H1 (cell line): ENCODE results near the gene ETFDH. TPM values are rescaled to one million over a fixed set of nuclear protein-coding genes. Genes with fewer than 3 reads are reported as not detected.

Source experiments
- CTCF ChIA-PET: fragments of 300-600 bp; sonication (Branson Sonifier 250); formaldehyde crosslinking; loops from one replicate; lab custom pipeline; 2021; ENCODE audit not compliant: partially characterized antibody; lab: Charles Lee
- POLR2A ChIA-PET: fragments of 300-600 bp; sonication (Branson Sonifier 250); formaldehyde crosslinking; loops from one replicate; lab custom pipeline; 2021; ENCODE audit warnings: inconsistent platforms; ENCODE audit not compliant: partially characterized antibody; lab: Charles Lee
- DNase-seq, 2 experiments: peaks; one replicate each; pipeline versions ENCODE4 v3.0.0 to v3.0.0-alpha.2; 2010 to 2022; ENCODE audit warnings: low spot score in 2 of 2, low read depth in 1 of 2, mixed read lengths in 1 of 2
- FAIRE-seq: peaks from 2 replicates; lab custom pipeline; 2011; peaks lifted over from hg19 to GRCh38; lab: Jason Lieb, UNC
- H2AFZ ChIP-seq: 2 replicates; pipeline ENCODE4 v1.8.1; 2012; ENCODE audit warnings: low read length, inconsistent platforms
- H2AK5ac ChIP-seq: 2 replicates; pipeline ENCODE4 v1.6.1; 2013; ENCODE audit warnings: low read depth, low read length
- H2BK120ac ChIP-seq: replicated peaks from 2 replicates; pipeline ENCODE3; 2013; ENCODE audit warnings: low read depth, low read length, inconsistent platforms
- H2BK12ac ChIP-seq: 2 replicates; pipeline ENCODE4 v1.6.1; 2013; ENCODE audit warnings: low read depth, low read length
- H2BK15ac ChIP-seq: 2 replicates; pipeline ENCODE4 v1.6.1; 2013; ENCODE audit warnings: low read length
- H2BK20ac ChIP-seq: 2 replicates; pipeline ENCODE4 v1.6.1; 2013; ENCODE audit warnings: low read length
- H2BK5ac ChIP-seq: 2 replicates; pipeline ENCODE4 v1.6.1; 2013; ENCODE audit warnings: low read depth, low read length
- H3K14ac ChIP-seq: 2 replicates; pipeline ENCODE4 v1.6.1; 2013; ENCODE audit warnings: inconsistent platforms; ENCODE audit not compliant: insufficient read length
- H3K18ac ChIP-seq: 2 replicates; pipeline ENCODE4 v1.6.1; 2013; ENCODE audit warnings: low read length; ENCODE audit errors: extremely low read depth
- H3K23ac ChIP-seq: 2 replicates; pipeline ENCODE4 v1.6.1; 2013; ENCODE audit warnings: inconsistent platforms; ENCODE audit not compliant: insufficient read length
- H3K23me2 ChIP-seq: 2 replicates; pipeline ENCODE4 v1.6.1; 2013; ENCODE audit warnings: low read depth, low read length
- H3K27ac ChIP-seq: 2 replicates; pipeline ENCODE4 v1.6.1; 2011; ENCODE audit warnings: low read depth, low read length, inconsistent platforms
- H3K27me3 ChIP-seq, 4 experiments: replicated peaks in 1 of 4; 1 replicate in 1 of 4; 2 replicates in 3 of 4; pipeline versions ENCODE4 v1.6.1 to v1.8.1; 2011 to 2013; ENCODE audit warnings: low read length in 3 of 4, mild to moderate bottlenecking in 3 of 4, inconsistent platforms in 2 of 4, mixed read lengths in 2 of 4, moderate library complexity in 1 of 4; ENCODE audit not compliant: control insufficient read depth in 3 of 4, insufficient read depth in 3 of 4; ENCODE audit errors: extremely low read depth in 1 of 4
- H3K36me3 ChIP-seq, 4 experiments: 2 replicates each; pipeline versions ENCODE4 v1.6.1 to v1.8.1; 2011 to 2013; ENCODE audit warnings: mild to moderate bottlenecking in 4 of 4, low read length in 3 of 4, moderate library complexity in 2 of 4, control low read depth in 1 of 4, inconsistent platforms in 1 of 4; ENCODE audit not compliant: insufficient read depth in 4 of 4, control insufficient read depth in 2 of 4
- H3K4ac ChIP-seq: replicated peaks from 2 replicates; pipeline ENCODE3; 2013; ENCODE audit warnings: low read length, low read depth, mixed read lengths, inconsistent platforms; ENCODE audit not compliant: insufficient read length
- H3K4me1 ChIP-seq, 4 experiments: replicated peaks in 1 of 4; 1 replicate in 1 of 4; 2 replicates in 3 of 4; pipeline versions ENCODE4 v1.6.1 to v1.8.1; 2011 to 2013; ENCODE audit warnings: low read length in 3 of 4, inconsistent platforms in 2 of 4, mixed read lengths in 1 of 4; ENCODE audit not compliant: insufficient read depth in 4 of 4, control insufficient read depth in 3 of 4
- H3K4me2 ChIP-seq, 2 experiments: 2 replicates each; pipeline versions ENCODE4 v1.6.1 to v1.8.1; 2011 to 2013; ENCODE audit warnings: low read depth in 2 of 2, low read length in 2 of 2, control low read depth in 1 of 2, inconsistent platforms in 1 of 2, mild to moderate bottlenecking in 1 of 2; ENCODE audit not compliant: insufficient read depth in 1 of 2
- H3K4me3 ChIP-seq, 4 experiments: fragments of 200-600, 300-600 bp in 1 of 4; sonication (generic), shearing (Covaris generic), sonication (Bioruptor Twin) in 1 of 4; 2 replicates each; pipeline versions ENCODE4 v1.5.1 to v1.8.1; 2011 to 2016; ENCODE audit warnings: low read length in 4 of 4, low read depth in 3 of 4, control low read depth in 2 of 4, inconsistent platforms in 2 of 4, mild to moderate bottlenecking in 2 of 4, mixed read lengths in 1 of 4, moderate library complexity in 1 of 4; ENCODE audit not compliant: insufficient read depth in 2 of 4; ENCODE audit errors: extremely low read depth in 1 of 4
- H3K56ac ChIP-seq: replicated peaks from 2 replicates; pipeline ENCODE3; 2013; ENCODE audit warnings: low read depth, mild to moderate bottlenecking, mixed read lengths, low read length, inconsistent platforms; ENCODE audit not compliant: insufficient read length
- H3K79me1 ChIP-seq: 2 replicates; pipeline ENCODE4 v1.6.1; 2013; ENCODE audit warnings: low read depth, low read length, control low read depth
- H3K79me2 ChIP-seq, 2 experiments: 2 replicates each; pipeline versions ENCODE4 v1.6.1 to v1.8.1; 2012 to 2013; ENCODE audit warnings: low read length in 2 of 2, mild to moderate bottlenecking in 2 of 2, inconsistent platforms in 1 of 2; ENCODE audit not compliant: insufficient read depth in 2 of 2, control insufficient read depth in 1 of 2
- H3K9ac ChIP-seq, 4 experiments: replicated peaks in 1 of 4; 1 replicate in 1 of 4; 2 replicates in 3 of 4; pipeline versions ENCODE4 v1.6.1 to v1.8.1; 2011 to 2013; ENCODE audit warnings: low read depth in 3 of 4, low read length in 3 of 4, control low read depth in 2 of 4, mild to moderate bottlenecking in 2 of 4, moderate library complexity in 2 of 4, inconsistent platforms in 1 of 4; ENCODE audit errors: extremely low read depth in 1 of 4
- H3K9me3 ChIP-seq, 2 experiments: 2 replicates each; pipeline versions ENCODE4 v1.6.1 to v1.8.1; 2012 to 2013; ENCODE audit warnings: mild to moderate bottlenecking in 2 of 2, moderate library complexity in 2 of 2, control low read depth in 1 of 2, inconsistent platforms in 1 of 2, low read depth in 1 of 2, low read length in 1 of 2, mixed read lengths in 1 of 2; ENCODE audit not compliant: insufficient read depth in 2 of 2
- H4K20me1 ChIP-seq, 2 experiments: replicated peaks in 1 of 2; 2 replicates each; pipeline versions ENCODE3 to v1.8.1; 2011 to 2013; ENCODE audit warnings: inconsistent platforms in 2 of 2, low read length in 2 of 2, mild to moderate bottlenecking in 1 of 2; ENCODE audit not compliant: insufficient read depth in 2 of 2, control insufficient read depth in 1 of 2
- H4K5ac ChIP-seq: 2 replicates; pipeline ENCODE4 v1.6.1; 2013; ENCODE audit warnings: low read length, low read depth, mixed read lengths, inconsistent platforms; ENCODE audit not compliant: insufficient read length
- H4K8ac ChIP-seq: 2 replicates; pipeline ENCODE4 v1.8.0; 2013; ENCODE audit warnings: mild to moderate bottlenecking, moderate library complexity, low read length, inconsistent platforms; ENCODE audit not compliant: insufficient read depth; ENCODE audit errors: extremely low read depth
- H4K91ac ChIP-seq: replicated peaks from 2 replicates; pipeline ENCODE3; 2013; ENCODE audit warnings: low read length, mixed read lengths, inconsistent platforms; ENCODE audit not compliant: insufficient read length
- BRCA1 ChIP-seq: IDR thresholded peaks from 2 replicates; pipeline ENCODE4 v1.6.1; 2012; ENCODE audit warnings: low read depth, low read length, improper control_type of control experiment
- HDAC6 ChIP-seq: IDR thresholded peaks from one replicate; pipeline ENCODE4 v1.7.1; 2012; ENCODE audit warnings: low read depth, mild to moderate bottlenecking, inconsistent platforms, low read length, moderate library complexity
- POU5F1 ChIP-seq: IDR thresholded peaks from 2 replicates; pipeline ENCODE4 v1.6.1; 2011; ENCODE audit warnings: low read depth, mild to moderate bottlenecking, low read length, moderate library complexity
- SIN3A ChIP-seq, 2 experiments: IDR thresholded peaks in 1 of 2; conservative IDR thresholded peaks in 1 of 2; 2 replicates each; pipeline ENCODE4 v1.6.1; 2011 to 2012; ENCODE audit warnings: low read length in 2 of 2, improper control_type of control experiment in 1 of 2, low read depth in 1 of 2, mild to moderate bottlenecking in 1 of 2
- SP1 ChIP-seq: IDR thresholded peaks from 2 replicates; pipeline ENCODE4 v1.6.1; 2011; ENCODE audit warnings: low read depth, low read length
- SP2 ChIP-seq: IDR thresholded peaks from 2 replicates; pipeline ENCODE4 v1.6.1; 2012; ENCODE audit warnings: mild to moderate bottlenecking, low read length, inconsistent platforms
- YY1 ChIP-seq: IDR thresholded peaks from 2 replicates; pipeline ENCODE4 v1.6.1; 2011; ENCODE audit warnings: low read depth, mild to moderate bottlenecking, low read length
- polyA plus RNA-seq, 7 experiments: library from polyadenylated mRNA; depleted of rRNA in 3 of 7; stranded (reverse) in 5 of 7; unstranded in 2 of 7; fragments of >200 nt in 5 of 7; fragments of 200-250 nt in 2 of 7; gene quantifications; 1 replicate in 5 of 7; 2 replicates in 1 of 7; 4 replicates in 1 of 7; pipeline versions ENCODE4 v1.2.1 to v1.2.3, GENCODE V29; 2011 to 2013; ENCODE audit warnings: missing spikeins in 2 of 7, mixed read lengths in 2 of 7
- total RNA-seq: library from RNA; stranded (reverse); fragmentation: NEBNext Ultra II Directional; extraction: Animal tissue kit (Norgen Biotek cat#: 25700); gene quantifications from 2 replicates; pipeline ENCODE4 v1.2.1, GENCODE V29; 2021
- TF ChIP-seq, protein P1 (sequence below), 3 experiments: IDR thresholded peaks; 1 replicate in 2 of 3; 2 replicates in 1 of 3; pipeline versions ENCODE4 v1.5.1 to v1.6.1; 2011; ENCODE audit warnings: low read length in 3 of 3, mild to moderate bottlenecking in 3 of 3, inconsistent platforms in 2 of 3, low read depth in 1 of 3, moderate library complexity in 1 of 3; ENCODE audit not compliant: insufficient read depth in 1 of 3; ENCODE audit errors: control extremely low read depth in 1 of 3
- TF ChIP-seq, protein P2 (sequence below): IDR thresholded peaks from 2 replicates; pipeline ENCODE4 v1.6.1; 2011; ENCODE audit warnings: low read length, improper control_type of control experiment
- TF ChIP-seq, protein P3 (sequence below): IDR thresholded peaks from 2 replicates; pipeline ENCODE4 v1.6.1; 2012; ENCODE audit warnings: inconsistent platforms

Gene ETFDH
- total and polyA plus RNA-seq, 2 of the 8 experiments (the other 6 are each of a cell fraction or from before 2014, with no cell fraction given), result 11.3 to 15.7 TPM

DNA sequence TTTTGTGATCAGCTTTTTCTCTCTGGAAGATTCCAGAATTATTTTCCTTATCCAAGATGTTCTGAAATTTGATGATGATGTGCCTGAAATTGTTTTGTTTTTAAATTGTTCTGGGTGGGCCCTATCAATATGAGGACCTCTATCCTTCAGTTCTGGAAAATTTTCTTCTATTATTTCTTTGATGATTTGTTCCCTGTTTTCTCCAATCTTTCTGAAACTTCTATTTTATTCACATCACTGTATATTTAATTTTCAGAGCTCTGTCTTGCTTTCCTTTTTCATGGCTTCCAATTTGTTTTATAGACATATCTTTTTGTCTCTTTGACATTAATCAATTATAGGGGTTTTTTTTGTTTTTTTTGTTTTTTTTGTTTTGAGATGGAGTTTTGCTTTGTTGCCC lies 84.5 kb downstream of the ETFDH start:
- H3K4ac ChIP-seq, result no peak overlapping the region
- no peaks in the 10 kb centered on the region for H3K79me1 ChIP-seq
- H3K56ac ChIP-seq, result no peak overlapping the region
- no peak overlapping the region for H3K14ac ChIP-seq
- no peak overlapping the region for H4K5ac ChIP-seq
- FAIRE-seq (no peak), DNase-seq (no peak)
- no peaks in the 10 kb centered on the region for H3K27me3 ChIP-seq
- no peaks in the 10 kb centered on the region for H4K20me1 ChIP-seq
- no peak overlapping the region for H3K4me2 ChIP-seq
- H2AK5ac ChIP-seq, result no peak overlapping the region
- H3K4me1 ChIP-seq, result no peaks in the 10 kb centered on the region
- H3K9ac ChIP-seq, result no peak overlapping the region
- no peak overlapping the region for H2BK15ac ChIP-seq
- ChIA-PET POLR2A (no interaction called here), CTCF (interaction anchor here (0.7 to 1.2 kb wide), 2 partner anchors 77 to 546 kb away, joined by 4 read pairs; no protein-coding TSS in a partner anchor)
- H4K91ac ChIP-seq, result no peak overlapping the region
- H3K9me3 ChIP-seq, result peaks cover 0 to 7% of the 10 kb centered on the region in 2 experiments; a peak in 2 of 4 replicates
- H4K8ac ChIP-seq, result no peak overlapping the region
- no peak overlapping the region for H2BK5ac ChIP-seq
- H2BK20ac ChIP-seq, result no peak overlapping the region
- H3K23me2 ChIP-seq, result no peaks in the 10 kb centered on the region
- no peak overlapping the region for H2BK120ac ChIP-seq
- no peak overlapping the region for H2AFZ ChIP-seq
- no peak overlapping the region for H3K23ac ChIP-seq
- H2BK12ac ChIP-seq, result no peak overlapping the region
- H3K18ac ChIP-seq, result no peak overlapping the region
- no peaks in the 10 kb centered on the region for H3K36me3 ChIP-seq
- no peaks in the 10 kb centered on the region for H3K79me2 ChIP-seq
- H3K27ac ChIP-seq, result no peak overlapping the region
- H3K4me3 ChIP-seq, result no peak overlapping the region
- TF ChIP-seq SP2 (no peak), SIN3A (conservative IDR thresholded peaks at IDR 0.05 in 1 of 2, IDR thresholded peaks at IDR 0.05 in 1 of 2; ENCODE audit: low read depth in 1 of 2, low read length in 2 of 2) (no peak), POU5F1 (no peak), SP1 (no peak), BRCA1 (no peak), HDAC6 (no peak), YY1 (no peak)
- TF ChIP-seq, protein P1, sequence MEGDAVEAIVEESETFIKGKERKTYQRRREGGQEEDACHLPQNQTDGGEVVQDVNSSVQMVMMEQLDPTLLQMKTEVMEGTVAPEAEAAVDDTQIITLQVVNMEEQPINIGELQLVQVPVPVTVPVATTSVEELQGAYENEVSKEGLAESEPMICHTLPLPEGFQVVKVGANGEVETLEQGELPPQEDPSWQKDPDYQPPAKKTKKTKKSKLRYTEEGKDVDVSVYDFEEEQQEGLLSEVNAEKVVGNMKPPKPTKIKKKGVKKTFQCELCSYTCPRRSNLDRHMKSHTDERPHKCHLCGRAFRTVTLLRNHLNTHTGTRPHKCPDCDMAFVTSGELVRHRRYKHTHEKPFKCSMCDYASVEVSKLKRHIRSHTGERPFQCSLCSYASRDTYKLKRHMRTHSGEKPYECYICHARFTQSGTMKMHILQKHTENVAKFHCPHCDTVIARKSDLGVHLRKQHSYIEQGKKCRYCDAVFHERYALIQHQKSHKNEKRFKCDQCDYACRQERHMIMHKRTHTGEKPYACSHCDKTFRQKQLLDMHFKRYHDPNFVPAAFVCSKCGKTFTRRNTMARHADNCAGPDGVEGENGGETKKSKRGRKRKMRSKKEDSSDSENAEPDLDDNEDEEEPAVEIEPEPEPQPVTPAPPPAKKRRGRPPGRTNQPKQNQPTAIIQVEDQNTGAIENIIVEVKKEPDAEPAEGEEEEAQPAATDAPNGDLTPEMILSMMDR (IDR thresholded peaks at IDR 0.05; ENCODE audit: control extremely low read depth in 1 of 3, insufficient read depth in 1 of 3, low read depth in 1 of 3, low read length in 3 of 3), result no peak
- TF ChIP-seq, protein P2, sequence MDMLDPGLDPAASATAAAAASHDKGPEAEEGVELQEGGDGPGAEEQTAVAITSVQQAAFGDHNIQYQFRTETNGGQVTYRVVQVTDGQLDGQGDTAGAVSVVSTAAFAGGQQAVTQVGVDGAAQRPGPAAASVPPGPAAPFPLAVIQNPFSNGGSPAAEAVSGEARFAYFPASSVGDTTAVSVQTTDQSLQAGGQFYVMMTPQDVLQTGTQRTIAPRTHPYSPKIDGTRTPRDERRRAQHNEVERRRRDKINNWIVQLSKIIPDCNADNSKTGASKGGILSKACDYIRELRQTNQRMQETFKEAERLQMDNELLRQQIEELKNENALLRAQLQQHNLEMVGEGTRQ, result no peak
- TF ChIP-seq, protein P3, sequence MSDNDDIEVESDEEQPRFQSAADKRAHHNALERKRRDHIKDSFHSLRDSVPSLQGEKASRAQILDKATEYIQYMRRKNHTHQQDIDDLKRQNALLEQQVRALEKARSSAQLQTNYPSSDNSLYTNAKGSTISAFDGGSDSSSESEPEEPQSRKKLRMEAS, result no peak
